ENCODE results near the gene ZNF442.
A peak's percentile ranks its signal among the peaks of the same experiment; 100 is the strongest.

- peak; percentile 57 to 83 (median 58) for TF ChIP-seq CTCF (IDR thresholded peaks at IDR 0.05)
- TF ChIP-seq POLR2AphosphoS5 (IDR thresholded peaks at IDR 0.05) = peak; percentile 88 to 94 (median 89)
- peak; percentile 85 for TF ChIP-seq POLR2A (IDR thresholded peaks at IDR 0.05)
Observed at GRCh38 chr19:12365236-12366162, at the start of gene ZNF442.
